SK-N-MC (cell line): Measurements from ENCODE around the gene MACF1.
A peak's percentile ranks its signal among the peaks of the same experiment; 100 is the strongest.

Experiments used
- DNase-seq: peaks from one replicate; pipeline ENCODE4 v3.0.0-alpha.2; 2011; ENCODE audit warnings: low read depth, low spot score
- H3K27ac ChIP-seq: fragments of 200-600 bp; sonication (generic); 2 replicates; pipeline ENCODE4 v1.5.1; 2016; ENCODE audit warnings: mixed run types
- H3K36me3 ChIP-seq: fragments of 200-600 bp; sonication (generic); 2 replicates; pipeline ENCODE4 v1.6.1; 2017; ENCODE audit warnings: antibody characterized with exemption, low read length, mixed read lengths; ENCODE audit not compliant: insufficient read depth
- H3K4me3 ChIP-seq: fragments of 200-600 bp; sonication (generic); 2 replicates; pipeline ENCODE4 v1.5.1; 2016
- H3K9ac ChIP-seq: fragments of 200-600 bp; sonication (generic); 2 replicates; pipeline ENCODE4 v1.8.0; 2017; ENCODE audit warnings: mixed run types, mixed read lengths; ENCODE audit not compliant: insufficient read length
- H3K9me3 ChIP-seq: fragments of 200-600 bp; sonication (generic); 2 replicates; pipeline ENCODE4 v1.6.1; 2017; ENCODE audit warnings: low read depth, mild to moderate bottlenecking, antibody characterized with exemption, low read length, moderate library complexity, mixed read lengths
- EZH2 ChIP-seq: fragments of 200-600 bp; sonication (generic); IDR thresholded peaks from one replicate; pipeline ENCODE4 v1.6.1; 2017; ENCODE audit warnings: antibody characterized with exemption
- FOXP2 ChIP-seq: optimal IDR thresholded peaks from 2 replicates; pipeline ENCODE3; 2011; ENCODE audit warnings: mild to moderate bottlenecking, moderate library complexity; ENCODE audit not compliant: insufficient read depth; ENCODE audit errors: extremely low read length, control extremely low read depth
- POLR2AphosphoS5 ChIP-seq: IDR thresholded peaks from 2 replicates; pipeline ENCODE4 v1.6.1; 2012; ENCODE audit warnings: mild to moderate bottlenecking, low read depth, low read length, borderline replicate concordance

MACF1 gene

DNA sequence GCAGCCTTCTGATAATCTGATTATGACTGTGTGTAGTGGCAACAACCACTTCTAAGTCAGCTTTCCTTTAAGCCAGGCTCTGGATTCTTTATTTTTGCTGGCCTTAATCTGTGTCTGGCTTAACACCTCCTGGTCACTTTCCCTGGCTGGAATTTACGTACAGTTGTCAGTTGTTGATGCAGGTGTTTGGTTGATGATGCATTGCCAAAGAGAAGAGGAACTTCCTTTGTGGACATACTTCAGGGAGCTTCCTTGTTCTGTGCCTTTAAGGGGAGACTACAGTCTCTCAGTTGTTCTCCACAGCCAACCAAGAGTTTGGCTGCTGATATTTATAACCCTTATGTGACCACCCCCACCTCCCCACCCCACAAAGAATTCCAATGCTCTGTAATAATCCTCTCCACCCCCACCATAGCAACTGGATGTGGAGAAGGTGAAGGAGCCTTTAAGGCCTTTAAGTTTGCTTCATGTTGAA lies 190.9 kb downstream of the MACF1 start:
- no peak for DNase-seq
- no peaks in the 10 kb centered on the region for H3K36me3 ChIP-seq
- no peak overlapping the region for H3K4me3 ChIP-seq
- H3K9ac ChIP-seq, result no peak overlapping the region
- no peak overlapping the region for H3K27ac ChIP-seq
- no peaks in the 10 kb centered on the region for H3K9me3 ChIP-seq
- no peak for TF ChIP-seq FOXP2
- TF ChIP-seq EZH2, result no peak

DNA sequence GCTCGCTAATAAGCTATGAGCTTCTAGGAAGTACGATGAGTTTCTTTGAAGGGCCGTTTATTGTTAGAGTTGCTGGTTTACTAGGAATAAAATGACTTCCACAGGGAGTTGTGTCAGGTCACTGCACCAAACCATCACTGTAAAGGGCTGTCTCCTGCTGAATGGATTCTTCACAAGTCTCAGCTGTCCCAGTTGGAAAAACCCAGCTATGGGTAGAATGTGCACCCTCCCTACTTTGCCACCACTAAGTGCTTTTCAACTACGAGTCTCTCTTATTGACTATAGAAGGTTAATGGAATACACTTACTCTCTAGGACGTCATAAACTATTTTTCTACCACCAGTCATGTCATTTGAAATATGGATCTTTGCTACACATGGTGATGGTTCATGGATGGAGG lies 192.2 kb downstream of the MACF1 start:
- H3K9me3 ChIP-seq, result no peaks in the 10 kb centered on the region
- no peaks in the 10 kb centered on the region for H3K36me3 ChIP-seq
- DNase-seq, result no peak
- no peak overlapping the region for H3K4me3 ChIP-seq
- TF ChIP-seq EZH2, result no peak
- TF ChIP-seq FOXP2, result no peak
- no peak for TF ChIP-seq POLR2AphosphoS5
- no peak overlapping the region for H3K9ac ChIP-seq
- no peak overlapping the region for H3K27ac ChIP-seq

- Histone ChIP-seq H3K9ac (no peak overlapping the region), H3K27ac (no peak overlapping the region), H3K4me3 (no peak overlapping the region), H3K9me3 (no peaks in the 10 kb centered on the region), H3K36me3 (no peaks in the 10 kb centered on the region)
- DNase-seq, result no peak
- no peak for TF ChIP-seq FOXP2
- no peak for TF ChIP-seq POLR2AphosphoS5
- TF ChIP-seq EZH2, result no peak
Measured at GRCh38 chr1:39397487-39397886, 193.0 kb downstream of the MACF1 start.

- TF ChIP-seq EZH2 (no peak), FOXP2 (no peak), POLR2AphosphoS5 (no peak)
- H3K9ac ChIP-seq, result no peak overlapping the region
- H3K9me3 ChIP-seq, result no peaks in the 10 kb centered on the region
- H3K27ac ChIP-seq, result 0 out of 2 replicates have a peak overlapping the region, but pooled peaks have one; percentile 42
- DNase-seq, result peak; percentile 89
- H3K36me3 ChIP-seq, result no peaks in the 10 kb centered on the region
- H3K4me3 ChIP-seq, result peak overlapping the region; percentile 38
Measured at GRCh38 chr1:39398278-39399021, 194.0 kb downstream of the MACF1 start.

DNA sequence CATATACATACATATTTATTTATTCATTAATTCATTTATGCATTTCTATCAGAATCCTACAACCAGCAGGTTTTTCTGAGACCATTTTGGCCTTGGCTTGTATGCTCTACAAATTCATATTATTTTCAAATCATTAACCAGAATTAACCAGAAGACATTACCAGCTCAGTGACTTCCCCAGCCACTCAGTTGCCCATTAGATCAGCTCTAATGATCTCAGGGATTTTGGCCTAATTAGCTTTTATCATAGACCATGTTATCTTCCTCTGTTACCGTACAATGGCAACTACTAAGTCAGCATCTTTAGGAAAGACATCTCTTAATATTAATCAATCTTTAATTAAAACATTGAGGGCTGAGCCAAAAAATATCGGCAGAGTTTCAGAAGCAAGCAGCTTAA lies 196.6 kb downstream of the MACF1 start:
- Histone ChIP-seq H3K9me3 (no peaks in the 10 kb centered on the region), H3K27ac (no peak overlapping the region), H3K4me3 (no peak overlapping the region), H3K9ac (no peak overlapping the region), H3K36me3 (no peaks in the 10 kb centered on the region)
- TF ChIP-seq FOXP2 (no peak), EZH2 (no peak), POLR2AphosphoS5 (no peak)
- DNase-seq, result no peak

DNA sequence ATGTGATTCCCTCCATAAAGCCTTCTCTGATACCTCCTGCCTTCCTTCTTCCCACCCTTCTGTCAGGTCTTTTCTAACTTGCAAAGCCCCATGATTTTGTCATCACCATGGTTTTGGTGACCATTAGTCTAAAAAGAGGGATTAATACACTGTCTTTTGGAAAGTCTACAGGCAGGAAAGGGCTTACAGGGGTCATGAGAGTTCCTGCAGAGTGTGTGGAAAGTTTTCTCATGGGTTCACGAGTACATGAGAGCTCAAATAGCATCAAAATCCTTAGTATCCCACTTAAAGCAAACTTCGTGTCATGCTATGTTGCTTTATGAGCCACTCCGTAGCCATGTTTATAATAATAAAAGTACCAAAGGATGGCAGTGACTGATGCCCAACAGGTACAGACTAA lies 200.4 kb downstream of the MACF1 start:
- Histone ChIP-seq H3K27ac (no peak overlapping the region), H3K9me3 (no peaks in the 10 kb centered on the region), H3K4me3 (no peak overlapping the region), H3K9ac (no peak overlapping the region), H3K36me3 (no peaks in the 10 kb centered on the region)
- DNase-seq, result no peak
- TF ChIP-seq POLR2AphosphoS5 (no peak), FOXP2 (no peak), EZH2 (no peak)

- peak overlapping the region; percentile 21; the same call in 1 of the 2 replicates for H3K4me3 ChIP-seq
- no peak for TF ChIP-seq FOXP2
- H3K36me3 ChIP-seq, result no peaks in the 10 kb centered on the region
- no peak overlapping the region for H3K9ac ChIP-seq
- no peak overlapping the region for H3K27ac ChIP-seq
- no peaks in the 10 kb centered on the region for H3K9me3 ChIP-seq
- no peak for DNase-seq
Measured at GRCh38 chr1:39405358-39405757, 200.9 kb downstream of the MACF1 start.

GRCh38 chr1:39406533-39407450 lies 202.3 kb downstream of the MACF1 start:
- TF ChIP-seq EZH2 (no peak), POLR2AphosphoS5 (no peak), FOXP2 (no peak)
- H3K9ac ChIP-seq, result no peak overlapping the region
- no peak overlapping the region for H3K4me3 ChIP-seq
- DNase-seq, result no peak
- H3K27ac ChIP-seq, result peak overlapping the region; percentile 7; the same call in 1 of the 2 replicates
- H3K36me3 ChIP-seq, result no peaks in the 10 kb centered on the region
- H3K9me3 ChIP-seq, result no peaks in the 10 kb centered on the region
